GM19023 (cell line): ENCODE measurements around the gene MMP1.

Experiments used
- ATAC-seq: cut with Tn5 transposase; IDR thresholded peaks from one replicate; pipeline ENCODE4 v1.9.1; 2021; ENCODE audit warnings: mild to moderate bottlenecking, moderate library complexity; ENCODE audit not compliant: unreplicated experiment

The MMP1 gene

GRCh38 chr11:102798012-102798746 is at the start of gene MMP1:
TSS of gene MMP1 (minus strand) at chr11:102798160. CDS start at chr11:102798092, 68 bp downstream.
- ATAC-seq = no peak

- ATAC-seq = no peak
Measured at GRCh38 chr11:102846292-102846691, 48.3 kb upstream of the MMP1 start.

GRCh38 chr11:102843489-102843888 is 45.5 kb upstream of the MMP1 start, which contains the start of gene MMP3:
TSS of gene MMP3 (minus strand) at chr11:102843609. CDS start at chr11:102843546, 63 bp downstream.
- ATAC-seq = no peak

- ATAC-seq = no peak
Measured at GRCh38 chr11:102842930-102843329, 45.0 kb upstream of the MMP1 start.

GRCh38 chr11:102840018-102840417 is 42.1 kb upstream of the MMP1 start:
- ATAC-seq = no peak

- ATAC-seq = no peak
Measured at GRCh38 chr11:102837646-102838045, 39.7 kb upstream of the MMP1 start.

- ATAC-seq = no peak
Measured at GRCh38 chr11:102837156-102837555, 39.2 kb upstream of the MMP1 start.

- ATAC-seq = no peak
Measured at GRCh38 chr11:102836290-102836875, 38.4 kb upstream of the MMP1 start.

GRCh38 chr11:102833731-102834130 is 35.8 kb upstream of the MMP1 start:
- ATAC-seq = no peak

GRCh38 chr11:102832612-102833011 is 34.7 kb upstream of the MMP1 start:
- no peak for ATAC-seq

GRCh38 chr11:102831489-102832440 is 33.8 kb upstream of the MMP1 start:
- ATAC-seq = no peak

- no peak for ATAC-seq
Measured at GRCh38 chr11:102831128-102831488, 33.1 kb upstream of the MMP1 start.

GRCh38 chr11:102830001-102830727 is 32.2 kb upstream of the MMP1 start:
- ATAC-seq = no peak

GRCh38 chr11:102829316-102830000 is 31.5 kb upstream of the MMP1 start:
- ATAC-seq = no peak

- no peak for ATAC-seq
Measured at GRCh38 chr11:102824556-102824955, 26.6 kb upstream of the MMP1 start.

- ATAC-seq = no peak
Measured at GRCh38 chr11:102819491-102819890, 21.5 kb upstream of the MMP1 start.

- ATAC-seq = no peak
Measured at GRCh38 chr11:102813484-102813883, 15.5 kb upstream of the MMP1 start.

GRCh38 chr11:102812188-102812587 is 14.2 kb upstream of the MMP1 start:
- ATAC-seq = no peak

GRCh38 chr11:102810950-102811660 is 13.1 kb upstream of the MMP1 start:
- ATAC-seq = no peak

- ATAC-seq = no peak
Measured at GRCh38 chr11:102809971-102810370, 12.0 kb upstream of the MMP1 start.
